ENCODE data around the gene ARMC12. TPM values are rescaled to one million over a fixed set of nuclear protein-coding genes. Genes with fewer than 3 reads are reported as not detected.

ARMC12 gene
- total and polyA plus RNA-seq, 2 of the 4 experiments (the other 2 are of a cell fraction) = 0.18 to 0.74 TPM

- DNase-seq (no peak), ATAC-seq (ENCODE audit: low read depth) (no peak)
- in situ Hi-C loops (cut with MboI; ENCODE audit: low sequenced_read_pairs) (no loop called here), dilution Hi-C loops (cut with HindIII; ENCODE audit: low sequenced_read_pairs, unreplicated experiment) (no loop called here), intact Hi-C loops (cut with micrococcal nuclease) (no loop called here)
- H3K9me1 ChIP-seq (ENCODE audit: insufficient read depth, low read length) = no peaks in the 10 kb centered on the region
- H4K91ac ChIP-seq (ENCODE audit: insufficient read depth, low read depth, low read length) = no peak overlapping the region
- H3K27ac ChIP-seq (ENCODE audit: insufficient read depth, low read length) = no peak overlapping the region
- H2BK20ac ChIP-seq (ENCODE audit: low read depth, low read length) = no peak overlapping the region
- H3K9me3 ChIP-seq (ENCODE audit: control insufficient read depth, insufficient read depth, low read length) = peaks cover 8% of the 10 kb centered on the region
- no peak overlapping the region for H3K4ac ChIP-seq (ENCODE audit: low read depth, low read length)
- no peak overlapping the region for H3K4me3 ChIP-seq (ENCODE audit: insufficient read depth, low read depth, low read length)
- WGBS, 2 experiments (ENCODE audit: extremely low coverage in 2 of 2, insufficient read length in 1 of 2) = 83% methylated on average over 1 of the region's 4 CpGs; no CpG with 5 or more reads in 1 of the 2 experiments
- H3K9ac ChIP-seq (ENCODE audit: low read depth, low read length) = no peak overlapping the region
- H3K79me1 ChIP-seq (ENCODE audit: low read depth in 1 of 2, low read length in 2 of 2) = no peaks in the 10 kb centered on the region
- no TSS peak for BruUV-seq (replicated peaks)
- no peaks in the 10 kb centered on the region for H4K20me1 ChIP-seq (ENCODE audit: insufficient read depth, low read length)
- H3K4me1 ChIP-seq (ENCODE audit: control insufficient read depth, insufficient read depth, low read length) = no peaks in the 10 kb centered on the region
- H2BK120ac ChIP-seq (ENCODE audit: low read depth, low read length) = no peak overlapping the region
- H4K5ac ChIP-seq (ENCODE audit: low read depth, low read length) = no peak overlapping the region
- no peak overlapping the region for H4K8ac ChIP-seq (ENCODE audit: low read depth in 2 of 2, low read length in 2 of 2)
- no peak overlapping the region for H3K14ac ChIP-seq (replicated peaks; ENCODE audit: low read depth, low read length)
- H3K27me3 ChIP-seq (ENCODE audit: control insufficient read depth, insufficient read depth, low read length) = peaks cover 23% of the 10 kb centered on the region
- H2AK9ac ChIP-seq (replicated peaks; ENCODE audit: low read depth, low read length, poor library complexity) = no peak overlapping the region
- H2BK15ac ChIP-seq (ENCODE audit: low read depth, low read length) = no peak overlapping the region
- no peak overlapping the region for H2BK5ac ChIP-seq (ENCODE audit: low read depth, low read length, poor library complexity, severe bottlenecking)
- H3K18ac ChIP-seq (ENCODE audit: low read depth, low read length) = no peak overlapping the region
- no peak overlapping the region for H3K4me2 ChIP-seq (ENCODE audit: low read depth, low read length)
- ChIA-PET CTCF (no interaction called here), POLR2A (ENCODE audit: unreplicated experiment) (no interaction called here)
- no peak overlapping the region for H3K56ac ChIP-seq (ENCODE audit: extremely low read depth, insufficient read depth, low read length)
- no peak for TF ChIP-seq NFE2L2 (IDR thresholded peaks at IDR 0.05; ENCODE audit: low read depth, low read length)
- no peak for TF ChIP-seq BHLHE40 (IDR thresholded peaks at IDR 0.05; ENCODE audit: low read depth, low read length)
- H3K36me3 ChIP-seq (ENCODE audit: control insufficient read depth, insufficient read depth, low read length) = no peaks in the 10 kb centered on the region
- H2AK5ac ChIP-seq (ENCODE audit: low read depth, low read length) = no peak overlapping the region
- H3K23ac ChIP-seq (ENCODE audit: low read depth, low read length) = no peak overlapping the region
- H2AFZ ChIP-seq (replicated peaks; ENCODE audit: low read length, poor library complexity) = no peak overlapping the region
Measured at GRCh38 chr6:35752330-35752729, 15.5 kb downstream of the ARMC12 start.
